HepG2 (cell line): ENCODE data around the gene PDRG1. TPM values are rescaled to one million over a fixed set of nuclear protein-coding genes. Genes with fewer than 3 reads are reported as not detected.

Source experiments
- ATAC-seq: fragments of 200-7000 bp; cut with Tn5 transposase; 3 replicates; pipeline ENCODE4 v1.9.1; 2020; ENCODE audit warnings: mild to moderate bottlenecking, moderate library complexity
- BruUV-seq: library from RNA; stranded (reverse); fragments of 400-500 nt; replicated peaks from 2 replicates; lab custom pipeline; 2021; lab: Mats Ljungman, UMichigan
- CTCF ChIA-PET: fragments of 300-600 bp; formaldehyde crosslinking; extraction: SDS; loops from one replicate; lab custom pipeline; 2021; ENCODE audit warnings: low total read pairs, inconsistent platforms, low intra/inter-chr PET ratio; lab: Yijun Ruan, JAX
- POLR2A ChIA-PET: fragments of 350-600 bp; sonication (Branson Sonifier 250); formaldehyde crosslinking; loops from one replicate; lab custom pipeline; 2020; ENCODE audit warnings: antibody characterized with exemption, inconsistent platforms; lab: Yijun Ruan, JAX
- DNase-seq: peaks from one replicate; pipeline ENCODE4 v3.0.0-alpha.2; 2015; ENCODE audit warnings: low spot score
- FAIRE-seq: peaks from 3 replicates; lab custom pipeline; 2011; peaks lifted over from hg19 to GRCh38; lab: Jason Lieb, UNC
- H2AFZ ChIP-seq: one replicate; pipeline ENCODE4 v1.6.1; 2011; ENCODE audit warnings: low read length, inconsistent platforms
- H3K27ac ChIP-seq: fragments of 300-600 bp; 3 replicates; pipeline ENCODE4 v1.8.0; 2011; ENCODE audit warnings: mixed run types, mild to moderate bottlenecking, mixed read lengths, low read length, inconsistent platforms; ENCODE audit not compliant: insufficient read depth; ENCODE audit errors: extremely low read length
- H3K27me3 ChIP-seq, 2 experiments: fragments of 200-600 bp in 1 of 2; 2 replicates in 1 of 2; 3 replicates in 1 of 2; pipeline versions ENCODE4 v1.6.0 to v1.8.0; 2011; ENCODE audit warnings: low read length in 2 of 2, mild to moderate bottlenecking in 2 of 2, moderate library complexity in 2 of 2, inconsistent platforms in 1 of 2; ENCODE audit not compliant: insufficient read depth in 2 of 2, control insufficient read depth in 1 of 2
- H3K36me3 ChIP-seq, 2 experiments: fragments of 200-600 bp in 1 of 2; replicated peaks in 1 of 2; 2 replicates in 1 of 2; 3 replicates in 1 of 2; pipeline versions ENCODE4 v1.5.1 to v1.8.0; 2011; ENCODE audit warnings: low read length in 2 of 2, inconsistent platforms in 1 of 2; ENCODE audit not compliant: insufficient read depth in 2 of 2, control insufficient read depth in 1 of 2
- H3K4me1 ChIP-seq: 2 replicates; pipeline ENCODE4 v1.5.1; 2012; ENCODE audit warnings: low read length, inconsistent platforms; ENCODE audit not compliant: insufficient read depth
- H3K4me2 ChIP-seq: 2 replicates; pipeline ENCODE4 v1.6.0; 2011; ENCODE audit warnings: low read depth, low read length, inconsistent platforms
- H3K4me3 ChIP-seq, 3 experiments: fragments of 200-600 bp in 1 of 3; sonication (generic), shearing (Covaris generic) in 1 of 3; replicated peaks in 1 of 3; 2 replicates each; pipeline ENCODE4 v1.5.1; 2011 to 2016; ENCODE audit warnings: low read length in 3 of 3, inconsistent platforms in 2 of 3, low read depth in 2 of 3, mild to moderate bottlenecking in 2 of 3, control low read depth in 1 of 3, mixed read lengths in 1 of 3; ENCODE audit not compliant: insufficient read depth in 1 of 3
- H3K79me2 ChIP-seq: one replicate; pipeline ENCODE4 v1.6.1; 2011; ENCODE audit warnings: low read length, inconsistent platforms; ENCODE audit not compliant: insufficient read depth
- H3K9ac ChIP-seq: 2 replicates; pipeline ENCODE4 v1.6.0; 2011; ENCODE audit warnings: mild to moderate bottlenecking, low read depth, low read length, inconsistent platforms; ENCODE audit not compliant: insufficient read depth
- H3K9me3 ChIP-seq: 2 replicates; pipeline ENCODE4 v1.5.1; 2012; ENCODE audit warnings: mild to moderate bottlenecking, low read length
- H4K20me1 ChIP-seq: 2 replicates; pipeline ENCODE4 v1.6.0; 2011; ENCODE audit warnings: inconsistent platforms, mild to moderate bottlenecking, low read length, moderate library complexity; ENCODE audit not compliant: insufficient read depth
- NFE2L2 ChIP-seq: fragments of 150-350 bp; IDR thresholded peaks from 2 replicates; pipeline ENCODE4 v1.6.1; 2014; ENCODE audit warnings: low read length
- PHB2 ChIP-seq: fragments of 450-650 bp; IDR thresholded peaks from 2 replicates; pipeline ENCODE4 v1.6.1; 2018; ENCODE audit not compliant: partially characterized antibody
- SNRNP70 ChIP-seq: fragments of 200-400 bp; formaldehyde crosslinking; IDR thresholded peaks from 2 replicates; pipeline ENCODE4 v1.6.1; 2017; ENCODE audit warnings: mild to moderate bottlenecking, low read depth, low read length, moderate library complexity
- TOPORS ChIP-seq: sonication (generic); formaldehyde crosslinking; IDR thresholded peaks from 2 replicates; pipeline ENCODE4 v1.8.0; 2023; ENCODE audit warnings: mild to moderate bottlenecking, missing genetic modification reagents
- U2AF2 ChIP-seq: fragments of 200-400 bp; formaldehyde crosslinking; IDR thresholded peaks from 2 replicates; pipeline ENCODE4 v1.6.1; 2017; ENCODE audit warnings: low read depth, mild to moderate bottlenecking, low read length
- ZFP36 ChIP-seq: fragments of 150-350 bp; IDR thresholded peaks from 2 replicates; pipeline ENCODE4 v1.6.1; 2018; ENCODE audit warnings: borderline replicate concordance, low read length, low read depth; ENCODE audit not compliant: partially characterized antibody
- ZNF12 ChIP-seq: sonication (generic); formaldehyde crosslinking; IDR thresholded peaks from 2 replicates; pipeline ENCODE4 v1.5.0; 2020; ENCODE audit warnings: missing genetic modification reagents
- ZNF329 ChIP-seq: sonication (generic); formaldehyde crosslinking; IDR thresholded peaks from 2 replicates; pipeline ENCODE4 v1.9.0; 2021; ENCODE audit warnings: low read depth, mild to moderate bottlenecking, missing genetic modification reagents
- ZNF75D ChIP-seq: sonication (generic); formaldehyde crosslinking; IDR thresholded peaks from 2 replicates; pipeline ENCODE4 v1.8.1; 2023; ENCODE audit warnings: missing genetic modification reagents, mild to moderate bottlenecking, borderline replicate concordance
- ZNF766 ChIP-seq: sonication (generic); formaldehyde crosslinking; IDR thresholded peaks from 2 replicates; pipeline ENCODE4 v1.5.0; 2020; ENCODE audit warnings: missing genetic modification reagents, borderline replicate concordance
- ZNF775 ChIP-seq: sonication (generic); formaldehyde crosslinking; IDR thresholded peaks from 2 replicates; pipeline ENCODE4 v1.4.0; 2020; ENCODE audit warnings: missing genetic modification reagents, mild to moderate bottlenecking, moderate library complexity, borderline replicate concordance
- ZNF891 ChIP-seq: sonication (generic); formaldehyde crosslinking; IDR thresholded peaks from 2 replicates; pipeline ENCODE4 v1.5.0; 2020; ENCODE audit warnings: mild to moderate bottlenecking, missing genetic modification reagents
- WGBS: methylation state at CpG from one replicate; pipeline ENCODE4 v1.1.6; 2017; ENCODE audit warnings: low lambda C conversion rate; 5-methylcytosine and 5-hydroxymethylcytosine counted together
- in situ Hi-C: cut with HindIII; loops from 2 replicates; pipeline ENCODE4 v1.10.0; 2017; ENCODE audit warnings: low pct_unique_long_range_greater_than_20kb; ENCODE audit not compliant: extremely low pct_ligation_motif_present
- intact Hi-C: fragments of 100-400 bp; cut with micrococcal nuclease; formaldehyde crosslinking; loops from one replicate; pipeline ENCODE4 v1.10.0; 2022; ENCODE audit not compliant: unreplicated experiment
- polyA plus RNA-seq, 8 experiments: library from polyadenylated mRNA; depleted of rRNA in 3 of 8; stranded (reverse) in 7 of 8; unstranded in 1 of 8; fragments of >200 nt; fragmentation: Illumina TruSeq in 4 of 8; extraction: Trizol in 4 of 8; gene quantifications; 2 replicates each; pipeline versions ENCODE4 v1.2.1 to v1.2.3, GENCODE V29; 2011 to 2016; ENCODE audit warnings: low read depth in 4 of 8, missing spikeins in 1 of 8, mixed read lengths in 1 of 8; ENCODE audit not compliant: insufficient read depth in 1 of 8
- total RNA-seq, 5 experiments: library from RNA; depleted of rRNA; stranded (reverse); fragments of >200 nt; fragmentation: Illumina TruSeq; extraction: Trizol; gene quantifications; 2 replicates each; pipeline ENCODE4 v1.2.3, GENCODE V29; 2016; ENCODE audit warnings: low read depth in 1 of 5
- TF ChIP-seq, protein P1 (sequence below): fragments of 450-650 bp; IDR thresholded peaks from 2 replicates; pipeline ENCODE4 v1.6.1; 2016

Gene PDRG1
- total and polyA plus RNA-seq, 2 of the 13 experiments (the other 11 are each of a cell fraction or from before 2014, with no cell fraction given): 16.6 to 18.0 TPM

DNA sequence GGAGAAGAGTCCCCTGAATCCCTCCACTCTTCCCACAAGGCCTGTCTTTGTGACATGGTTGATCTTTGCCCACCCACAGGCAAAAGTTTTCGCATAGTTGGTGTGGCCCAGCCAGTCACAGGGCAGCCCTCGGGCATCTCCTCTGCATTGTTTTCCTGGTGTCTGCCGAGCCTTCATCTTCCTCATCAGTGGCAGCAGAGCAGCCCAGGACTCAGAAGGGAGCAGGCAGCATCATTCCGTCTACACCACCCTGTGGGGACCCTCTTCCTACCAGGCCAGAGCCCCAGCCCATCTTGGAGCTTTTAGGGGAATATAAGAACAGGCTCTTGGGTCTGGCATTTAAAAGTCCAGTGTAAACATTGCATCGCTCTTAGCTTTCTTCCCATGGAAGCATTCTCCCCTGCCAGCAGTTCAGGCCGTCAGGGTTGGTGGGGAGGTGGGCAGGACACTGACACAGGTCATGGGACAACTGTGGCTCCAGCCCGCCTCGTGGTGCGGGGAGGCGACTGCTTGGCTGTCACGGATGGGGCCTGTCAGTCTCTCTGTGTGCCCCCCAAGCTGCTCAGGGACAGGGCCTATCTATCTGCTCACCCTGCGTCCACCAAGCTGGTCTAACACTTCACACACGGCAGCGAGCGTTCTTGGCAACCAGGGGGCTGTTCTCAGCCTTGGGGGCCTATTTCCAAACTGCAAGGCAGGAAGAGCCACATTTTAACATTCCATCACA lies 38.3 kb downstream of the PDRG1 start:
- in situ Hi-C loops (no loop called here), intact Hi-C loops (no loop called here)
- H3K79me2 ChIP-seq: no peaks in the 10 kb centered on the region
- H3K4me2 ChIP-seq: no peak overlapping the region
- no peaks in the 10 kb centered on the region for H3K9me3 ChIP-seq
- TF ChIP-seq ZNF775 (CRISPR knock-in tag): no peak
- no peak for TF ChIP-seq PHB2
- TF ChIP-seq NFE2L2: no peak
- TF ChIP-seq ZNF329 (CRISPR knock-in tag): no peak
- TF ChIP-seq ZNF75D (CRISPR knock-in tag): no peak
- no peak for TF ChIP-seq ZNF766
- TF ChIP-seq, protein P1, sequence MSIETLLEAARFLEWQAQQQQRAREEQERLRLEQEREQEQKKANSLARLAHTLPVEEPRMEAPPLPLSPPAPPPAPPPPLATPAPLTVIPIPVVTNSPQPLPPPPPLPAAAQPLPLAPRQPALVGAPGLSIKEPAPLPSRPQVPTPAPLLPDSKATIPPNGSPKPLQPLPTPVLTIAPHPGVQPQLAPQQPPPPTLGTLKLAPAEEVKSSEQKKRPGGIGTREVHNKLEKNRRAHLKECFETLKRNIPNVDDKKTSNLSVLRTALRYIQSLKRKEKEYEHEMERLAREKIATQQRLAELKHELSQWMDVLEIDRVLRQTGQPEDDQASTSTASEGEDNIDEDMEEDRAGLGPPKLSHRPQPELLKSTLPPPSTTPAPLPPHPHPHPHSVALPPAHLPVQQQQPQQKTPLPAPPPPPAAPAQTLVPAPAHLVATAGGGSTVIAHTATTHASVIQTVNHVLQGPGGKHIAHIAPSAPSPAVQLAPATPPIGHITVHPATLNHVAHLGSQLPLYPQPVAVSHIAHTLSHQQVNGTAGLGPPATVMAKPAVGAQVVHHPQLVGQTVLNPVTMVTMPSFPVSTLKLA: no peak
- TF ChIP-seq U2AF2: no peak
- TF ChIP-seq SNRNP70: no peak
- TF ChIP-seq ZNF12 (CRISPR knock-in tag): no peak
- no peak for TF ChIP-seq ZNF891 (CRISPR knock-in tag)
- TF ChIP-seq ZFP36: no peak
- no peak for TF ChIP-seq TOPORS (CRISPR knock-in tag)
- ATAC-seq (no peak), FAIRE-seq (no peak), DNase-seq (no peak)
- no peaks in the 10 kb centered on the region for H3K4me1 ChIP-seq
- H3K27me3 ChIP-seq: peaks cover 6 to 79% of the 10 kb centered on the region in 2 experiments
- no peaks in the 10 kb centered on the region for H3K36me3 ChIP-seq
- no peak overlapping the region for H2AFZ ChIP-seq
- CTCF ChIA-PET: no interaction called here
- no peak overlapping the region for H3K27ac ChIP-seq
- POLR2A ChIA-PET: no interaction called here
- H4K20me1 ChIP-seq: no peaks in the 10 kb centered on the region
- no TSS peak for BruUV-seq
- H3K4me3 ChIP-seq: no peak overlapping the region
- H3K9ac ChIP-seq: no peak overlapping the region
- 4% methylated on average over 15 of the region's 15 CpGs for WGBS
